ENCODE measurements around the gene SLC17A3. TPM values are rescaled to one million over a fixed set of nuclear protein-coding genes. Genes with fewer than 3 reads are reported as not detected.

The SLC17A3 gene
- total RNA-seq, 1 donor from 2014 or later = not detected

DNA sequence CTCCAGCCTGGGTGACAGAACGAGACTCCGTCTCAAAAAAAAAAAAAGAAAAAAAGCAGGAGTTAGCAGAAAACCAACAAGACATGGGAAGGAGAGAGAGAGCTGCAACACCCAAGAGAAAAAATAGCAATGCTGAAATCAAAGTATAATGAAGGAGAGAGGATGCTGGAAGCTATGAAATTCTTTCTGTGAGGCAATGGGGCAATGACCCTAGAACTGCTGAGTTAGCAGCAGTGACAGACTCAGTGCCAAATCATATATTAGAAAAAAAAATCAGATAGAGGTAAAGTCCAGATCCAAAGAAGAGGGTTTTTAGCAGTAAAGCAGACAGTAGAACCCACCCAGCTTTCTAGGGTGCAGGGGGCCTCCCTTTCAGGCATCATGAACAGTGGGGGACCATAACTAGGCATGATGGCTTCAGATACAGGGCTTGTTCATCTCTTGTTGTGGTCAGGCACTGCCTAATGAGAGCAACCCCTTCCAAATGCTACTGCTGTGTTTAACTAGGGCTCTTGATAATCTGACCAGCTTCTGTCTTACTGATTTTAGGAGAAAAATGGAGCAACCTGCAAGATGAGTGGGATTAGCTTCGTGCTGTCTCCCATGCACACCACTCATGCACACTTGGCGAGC lies 29.5 kb upstream of the SLC17A3 start:
- no peaks in the 10 kb centered on the region for H3K27me3 ChIP-seq
- H3K36me3 ChIP-seq = no peaks in the 10 kb centered on the region
- TF ChIP-seq, protein P1, sequence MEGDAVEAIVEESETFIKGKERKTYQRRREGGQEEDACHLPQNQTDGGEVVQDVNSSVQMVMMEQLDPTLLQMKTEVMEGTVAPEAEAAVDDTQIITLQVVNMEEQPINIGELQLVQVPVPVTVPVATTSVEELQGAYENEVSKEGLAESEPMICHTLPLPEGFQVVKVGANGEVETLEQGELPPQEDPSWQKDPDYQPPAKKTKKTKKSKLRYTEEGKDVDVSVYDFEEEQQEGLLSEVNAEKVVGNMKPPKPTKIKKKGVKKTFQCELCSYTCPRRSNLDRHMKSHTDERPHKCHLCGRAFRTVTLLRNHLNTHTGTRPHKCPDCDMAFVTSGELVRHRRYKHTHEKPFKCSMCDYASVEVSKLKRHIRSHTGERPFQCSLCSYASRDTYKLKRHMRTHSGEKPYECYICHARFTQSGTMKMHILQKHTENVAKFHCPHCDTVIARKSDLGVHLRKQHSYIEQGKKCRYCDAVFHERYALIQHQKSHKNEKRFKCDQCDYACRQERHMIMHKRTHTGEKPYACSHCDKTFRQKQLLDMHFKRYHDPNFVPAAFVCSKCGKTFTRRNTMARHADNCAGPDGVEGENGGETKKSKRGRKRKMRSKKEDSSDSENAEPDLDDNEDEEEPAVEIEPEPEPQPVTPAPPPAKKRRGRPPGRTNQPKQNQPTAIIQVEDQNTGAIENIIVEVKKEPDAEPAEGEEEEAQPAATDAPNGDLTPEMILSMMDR (IDR thresholded peaks at IDR 0.05) = no peak
- no peak overlapping the region for H3K27ac ChIP-seq
- no peaks in the 10 kb centered on the region for H3K4me1 ChIP-seq
- no peak overlapping the region for H3K4me3 ChIP-seq
- no peak for DNase-seq (ENCODE audit: low spot score in 2 of 2)
- H3K9me3 ChIP-seq = no peaks in the 10 kb centered on the region
- intact Hi-C loops (cut with DNase I) = no loop called here

DNA sequence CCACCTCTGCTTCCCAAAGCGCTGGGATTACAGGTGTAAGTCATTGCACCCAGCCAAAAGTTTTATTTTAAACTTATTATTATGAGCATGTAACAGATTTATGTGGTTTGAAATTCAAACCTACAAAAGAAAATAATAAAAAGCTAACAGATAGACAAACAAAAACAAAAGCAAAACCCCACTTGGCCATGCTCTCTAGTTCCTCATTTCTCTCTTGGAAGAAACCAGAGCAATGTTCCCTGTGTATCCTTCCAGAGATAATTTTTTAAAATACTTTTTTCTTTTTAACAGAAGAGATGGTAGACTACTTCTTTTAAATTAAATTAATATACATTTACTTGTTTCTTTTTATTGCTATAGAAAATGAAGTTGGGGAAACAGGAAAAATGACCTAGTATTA lies 28.0 kb upstream of the SLC17A3 start:
- TF ChIP-seq, protein P1 (IDR thresholded peaks at IDR 0.05) = no peak
- H3K4me1 ChIP-seq = no peaks in the 10 kb centered on the region
- DNase-seq (ENCODE audit: low spot score in 2 of 2) = no peak
- intact Hi-C loops (cut with DNase I) = no loop called here
- no peaks in the 10 kb centered on the region for H3K9me3 ChIP-seq
- no peak overlapping the region for H3K4me3 ChIP-seq
- no peaks in the 10 kb centered on the region for H3K36me3 ChIP-seq
- no peaks in the 10 kb centered on the region for H3K27me3 ChIP-seq
- H3K27ac ChIP-seq = no peak overlapping the region

GRCh38 chr6:25900843-25901242 lies 26.8 kb upstream of the SLC17A3 start:
- Histone ChIP-seq H3K27ac (no peak overlapping the region), H3K27me3 (no peaks in the 10 kb centered on the region), H3K9me3 (no peaks in the 10 kb centered on the region), H3K4me1 (no peaks in the 10 kb centered on the region), H3K4me3 (no peak overlapping the region), H3K36me3 (no peaks in the 10 kb centered on the region)
- TF ChIP-seq, protein P1 (IDR thresholded peaks at IDR 0.05) = no peak
- DNase-seq (ENCODE audit: low spot score in 2 of 2) = no peak
- intact Hi-C loops (cut with DNase I) = no loop called here

DNA sequence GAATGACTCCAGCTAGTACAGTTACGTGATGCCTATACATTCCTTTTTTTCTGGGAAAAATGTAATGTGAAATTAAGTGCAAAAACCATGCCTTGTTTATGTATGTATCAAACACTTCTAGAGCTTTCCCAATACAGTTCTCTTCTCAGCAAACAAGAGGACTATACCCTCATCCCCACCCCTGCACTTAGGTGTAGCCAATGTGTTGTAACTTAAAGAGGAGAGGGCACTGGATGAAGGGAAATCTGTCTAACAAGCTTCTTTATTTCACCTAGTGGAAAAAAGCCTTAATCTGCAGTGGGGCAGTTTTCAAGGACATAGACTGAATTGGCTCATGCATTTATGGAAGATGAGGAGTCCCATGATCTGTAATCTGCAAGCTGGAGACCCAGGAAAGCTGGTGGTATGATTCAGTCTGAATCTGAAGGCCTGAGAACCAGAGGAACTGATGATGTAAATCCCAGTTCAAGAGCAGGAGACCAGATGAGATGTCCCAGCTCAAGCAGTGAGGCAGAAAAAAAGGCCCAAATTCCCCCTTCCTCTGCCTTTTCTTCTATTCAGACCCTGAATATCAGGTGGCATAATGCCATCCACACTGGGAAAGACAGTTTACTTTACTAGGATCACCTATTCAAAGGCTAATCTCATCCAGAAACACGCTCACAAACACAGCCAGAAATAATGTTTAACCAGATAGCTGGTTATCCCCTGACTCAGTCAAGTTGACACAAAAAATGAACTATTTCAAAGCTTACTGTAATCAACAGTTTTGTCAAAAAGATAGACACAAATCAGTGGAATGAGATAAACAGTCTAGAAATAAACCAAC lies 25.8 kb upstream of the SLC17A3 start:
- TF ChIP-seq, protein P1 (IDR thresholded peaks at IDR 0.05) = no peak
- Histone ChIP-seq H3K27ac (no peak overlapping the region), H3K36me3 (no peaks in the 10 kb centered on the region), H3K4me1 (no peaks in the 10 kb centered on the region), H3K4me3 (no peak overlapping the region), H3K9me3 (no peaks in the 10 kb centered on the region), H3K27me3 (no peaks in the 10 kb centered on the region)
- intact Hi-C loops (cut with DNase I) = no loop called here
- DNase-seq (ENCODE audit: low spot score in 2 of 2) = no peak

- no peaks in the 10 kb centered on the region for H3K27me3 ChIP-seq
- TF ChIP-seq, protein P1 (IDR thresholded peaks at IDR 0.05) = no peak
- no peaks in the 10 kb centered on the region for H3K9me3 ChIP-seq
- H3K4me3 ChIP-seq = no peak overlapping the region
- no peak for DNase-seq (ENCODE audit: low spot score in 2 of 2)
- intact Hi-C loops (cut with DNase I) = no loop called here
- no peak overlapping the region for H3K27ac ChIP-seq
- no peaks in the 10 kb centered on the region for H3K4me1 ChIP-seq
- no peaks in the 10 kb centered on the region for H3K36me3 ChIP-seq
Observed at GRCh38 chr6:25899123-25899522, 25.1 kb upstream of the SLC17A3 start.
